Left cardiac atrium (tissue), 4 donors: ENCODE measurements around the gene NGFR. TPM values are rescaled to one million over a fixed set of nuclear protein-coding genes. Genes with fewer than 3 reads are reported as not detected.
"Not testable (repeated sequence)": the region's sequence is repeated elsewhere in the genome, so short reads cannot be mapped to it uniquely, and the experiment has no call there.

Source experiments
- ATAC-seq, 2 donors: fragments of 200-7000 bp; cut with Tn5 transposase; one replicate each; pipeline ENCODE4 v1.9.1; 2020; ENCODE audit warnings: mild to moderate bottlenecking in 2 of 2, moderate library complexity in 2 of 2
- DNase-seq: peaks from one replicate; pipeline ENCODE4 v3.0.0-alpha.2; 2020
- intact Hi-C, 2 donors: fragments of 100-400 bp; cut with DNase I; formaldehyde crosslinking; loops; one replicate each; pipeline versions ENCODE4 v1.14.1 to v1.15.1; 2022 to 2023
- total RNA-seq, 2 donors: library from RNA; stranded (reverse); fragmentation: NEBNext Ultra II Directional; extraction: Animal tissue kit (Norgen Biotek cat#: 25700); gene quantifications; one replicate each; pipeline ENCODE4 v1.2.1, GENCODE V29; 2021
- donor health status: DM: no; HTN: yes; CAD: no.
- donor health status: DM: no; HTN: yes; CAD: no; lungs with severe emphysema.
- donor health status: DM: yes; HTN: yes; CAD: no.
- donor health status: Dilated cardiomyopathy.

The NGFR gene
- total RNA-seq, 2 donors from 2014 or later, result 13.7 to 31.1 TPM

DNA sequence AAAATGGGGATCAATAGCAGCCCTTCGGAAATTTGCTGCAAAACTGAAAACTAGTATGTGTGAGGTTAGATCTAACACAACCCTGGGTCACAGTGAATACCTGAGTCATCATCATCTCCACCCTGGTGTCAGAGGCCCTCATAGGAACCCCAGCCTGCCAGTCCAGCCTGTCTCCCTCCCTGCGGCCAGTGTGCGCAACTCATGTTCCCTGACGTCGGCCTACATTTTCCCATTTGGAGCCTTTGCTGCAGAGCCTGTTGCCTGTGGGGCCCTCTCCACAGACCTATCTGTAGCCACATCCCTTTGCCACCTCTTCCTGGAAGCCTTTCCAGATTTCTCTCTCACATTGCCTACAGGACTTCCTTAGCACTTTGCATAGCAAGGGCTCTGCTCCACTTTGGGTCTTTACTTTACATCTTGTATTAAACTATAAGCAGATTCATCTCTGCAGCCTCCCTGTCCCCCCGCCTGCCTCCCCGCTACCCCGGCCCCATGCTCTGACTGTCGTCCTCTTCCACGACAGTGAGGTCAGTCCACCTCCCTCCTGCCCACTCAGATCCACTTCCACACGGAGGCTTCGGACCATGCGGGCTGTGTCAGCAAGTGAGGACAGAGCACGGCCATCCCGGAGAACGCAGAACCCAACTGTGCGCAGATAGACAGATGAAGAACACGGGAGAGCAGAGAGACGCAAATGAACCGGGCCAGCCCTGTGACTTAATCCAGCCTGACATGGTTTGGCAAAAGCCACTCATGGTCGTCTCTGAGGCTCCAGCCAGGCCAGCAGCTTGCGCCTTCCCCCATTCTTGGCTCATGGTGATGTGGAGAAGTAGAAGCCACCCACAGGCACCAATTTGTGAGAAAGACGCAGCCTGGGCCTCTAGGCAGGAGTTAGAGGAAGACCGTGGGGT lies 31.0 kb downstream of the NGFR start:
- intact Hi-C loops, result no loop called here
- ATAC-seq, result peak; percentile 78 to 82
- DNase-seq, result peak; percentile 58

DNA sequence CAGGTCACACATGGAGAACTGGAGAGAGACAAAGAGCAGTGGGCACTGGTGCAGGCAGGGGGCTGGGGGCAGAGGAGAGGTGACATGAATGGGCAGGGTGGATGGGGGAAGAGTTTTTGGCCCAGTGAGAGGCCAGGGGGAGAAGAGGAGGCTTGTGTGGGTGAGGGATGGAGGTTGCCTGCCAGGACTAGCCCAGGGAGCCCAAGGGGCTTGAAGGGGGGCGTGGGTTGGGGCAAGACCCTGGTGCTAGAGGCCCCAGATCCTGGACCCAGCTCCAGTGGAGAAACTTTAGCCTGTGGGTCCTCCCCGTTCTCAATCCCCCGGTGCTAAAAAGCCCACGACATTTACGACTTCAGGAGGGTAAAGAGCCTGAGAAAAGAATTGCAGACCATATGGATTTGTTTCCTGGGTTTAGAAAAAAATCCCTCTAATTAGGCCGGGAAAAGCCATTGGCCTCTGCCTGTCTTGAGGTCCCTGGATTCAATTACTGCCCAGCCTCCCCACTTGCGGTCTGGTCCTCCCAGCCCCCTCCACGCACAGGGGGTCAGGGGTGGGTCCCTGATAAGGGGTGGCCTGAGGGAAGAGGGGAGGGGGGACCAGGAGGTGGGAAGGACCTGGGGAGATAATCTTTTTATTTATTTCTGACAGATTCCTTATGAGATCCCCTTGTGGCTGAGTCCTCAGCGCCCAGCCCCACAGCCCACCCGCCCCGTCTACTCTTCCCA lies 33.0 kb downstream of the NGFR start:
- peak; percentile 6 for DNase-seq
- ATAC-seq, result no peak
- intact Hi-C loops, result no loop called here

DNA sequence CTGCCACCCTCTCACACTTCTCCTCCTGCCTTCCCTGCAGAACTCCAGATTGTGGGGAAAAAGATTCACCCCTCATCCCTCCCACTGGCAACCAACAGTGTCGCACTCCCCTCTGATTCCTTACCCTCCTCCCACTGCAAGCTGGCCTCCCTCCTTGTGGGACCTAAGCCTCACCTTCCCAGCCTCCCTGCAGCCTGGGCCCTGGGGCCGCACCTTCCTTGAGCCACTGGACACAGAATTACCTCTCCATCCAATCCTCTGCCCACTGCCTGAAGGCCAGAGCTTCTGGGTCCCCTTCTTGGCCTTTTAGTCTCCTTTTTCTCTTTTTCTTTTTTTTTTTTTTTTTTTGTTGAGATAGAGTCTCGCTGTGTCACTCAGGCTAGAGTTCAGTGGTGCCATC lies 33.9 kb downstream of the NGFR start:
- intact Hi-C loops, result no loop called here
- ATAC-seq, result no peak
- DNase-seq, result peak; percentile 6

DNA sequence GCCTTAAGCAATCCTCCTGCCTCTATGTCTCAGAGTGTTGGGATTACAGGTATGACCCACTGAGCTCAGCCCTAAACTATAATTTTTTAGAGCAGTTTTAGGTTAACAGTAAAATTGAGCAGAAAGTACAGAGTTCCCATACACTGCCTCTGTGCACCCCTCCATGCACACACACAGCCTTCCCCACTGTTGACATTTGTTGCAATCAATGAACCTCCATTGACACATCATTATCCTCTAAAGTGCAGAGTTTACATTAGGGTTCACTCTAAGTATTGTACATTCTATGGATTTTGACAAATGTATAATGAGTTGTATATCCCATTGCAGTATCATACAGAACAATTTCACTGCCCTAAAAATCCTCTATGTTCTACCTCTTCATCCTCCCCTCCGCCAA lies 35.0 kb downstream of the NGFR start:
- no peak for DNase-seq
- no peak for ATAC-seq
- intact Hi-C loops, result no loop called here

DNA sequence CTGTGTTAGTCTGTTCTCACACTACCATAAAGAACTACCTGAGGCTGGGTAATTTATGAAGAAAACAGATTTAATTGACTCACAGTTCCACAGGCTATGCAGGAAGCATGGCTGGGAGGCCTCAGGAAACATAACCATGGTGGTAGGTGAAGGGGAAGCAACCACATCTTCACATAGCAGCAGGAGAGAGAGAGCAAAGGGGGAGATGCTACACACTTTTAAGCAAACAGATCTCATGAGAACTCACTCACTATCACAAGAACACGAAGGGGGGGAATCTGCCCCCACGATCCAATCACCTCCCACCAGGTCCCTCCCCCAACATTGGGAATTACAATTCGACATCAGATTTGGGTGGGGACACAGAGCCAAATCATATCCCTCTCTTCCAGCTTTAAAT lies 48.8 kb downstream of the NGFR start:
- intact Hi-C loops, result no loop called here
- no peak for DNase-seq
- no peak for ATAC-seq

DNA sequence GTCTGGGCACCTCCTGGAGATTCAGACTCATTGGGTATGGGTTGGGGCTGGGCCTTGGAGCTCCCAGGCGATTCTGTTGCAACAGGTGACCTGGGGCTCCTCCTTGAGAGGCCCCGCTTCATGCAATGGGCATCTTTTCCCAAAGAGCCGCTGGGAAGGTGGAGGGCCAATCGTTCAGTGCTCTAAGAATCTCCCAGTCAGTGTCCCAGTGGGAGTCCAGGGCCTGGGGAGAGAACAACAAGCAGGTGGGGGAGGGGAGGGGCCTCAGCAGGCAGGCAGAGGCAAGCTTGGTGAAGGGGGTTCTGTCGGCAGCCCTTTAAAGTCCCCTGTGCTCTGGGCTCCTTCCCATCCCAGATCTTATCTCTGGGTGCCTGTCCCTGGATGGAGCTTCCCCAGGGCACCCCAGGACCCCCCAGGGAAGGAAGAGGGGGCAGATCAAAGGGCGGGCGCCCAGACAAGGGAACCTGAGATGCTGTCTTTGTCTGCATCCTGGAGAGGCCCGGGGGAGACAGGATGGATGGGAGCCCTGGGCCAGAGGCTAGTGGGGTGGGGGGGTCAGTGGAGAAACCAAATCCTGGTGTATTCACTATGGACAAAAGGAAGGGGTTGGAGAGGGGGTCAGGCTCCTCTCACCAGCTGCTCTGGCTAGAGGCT lies 50.0 kb downstream of the NGFR start:
- DNase-seq, result no peak
- intact Hi-C loops, result loop anchor here (5.0 kb wide), 2 partner anchors 108 to 228 kb away; no protein-coding TSS in a partner anchor
- ATAC-seq, result no peak

DNA sequence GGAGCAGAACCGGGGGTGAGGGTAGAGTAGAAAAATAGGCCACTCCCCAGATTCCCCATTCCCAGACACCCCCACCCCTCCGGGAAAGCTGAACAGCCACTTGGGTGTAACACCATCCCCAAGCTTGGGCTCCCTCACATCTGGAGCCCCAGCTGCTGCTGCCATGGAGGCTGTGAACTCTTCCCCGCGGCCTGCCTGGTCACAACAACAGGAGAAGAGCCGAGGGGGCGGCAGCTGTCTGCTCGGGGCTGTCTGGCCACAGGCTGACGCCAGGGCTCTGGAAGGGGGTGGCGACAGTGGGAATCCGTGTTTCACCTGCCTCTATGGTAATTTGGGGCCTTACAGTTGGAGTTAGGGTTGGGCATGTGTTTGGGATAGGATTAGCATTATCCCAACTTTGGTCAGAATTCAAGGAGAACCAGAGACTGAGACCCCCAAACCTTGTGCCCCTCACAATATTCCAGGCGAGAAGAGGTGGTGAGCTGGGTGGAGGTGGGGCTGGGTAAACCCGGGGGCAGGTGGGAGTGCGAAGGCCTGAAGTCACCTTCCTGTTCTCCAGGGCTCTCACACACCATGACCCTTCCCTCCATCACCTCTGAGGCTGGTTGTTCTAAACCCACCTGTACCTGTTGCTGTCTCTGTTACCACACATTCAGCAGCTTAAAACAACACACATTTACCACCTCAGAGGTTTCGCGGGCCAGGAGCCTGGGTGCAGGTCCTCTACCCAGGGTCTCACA lies 50.9 kb downstream of the NGFR start:
- intact Hi-C loops, result loop anchor here (5.0 kb wide), 2 partner anchors 109 to 229 kb away; no protein-coding TSS in a partner anchor
- no peak for DNase-seq
- no peak for ATAC-seq

DNA sequence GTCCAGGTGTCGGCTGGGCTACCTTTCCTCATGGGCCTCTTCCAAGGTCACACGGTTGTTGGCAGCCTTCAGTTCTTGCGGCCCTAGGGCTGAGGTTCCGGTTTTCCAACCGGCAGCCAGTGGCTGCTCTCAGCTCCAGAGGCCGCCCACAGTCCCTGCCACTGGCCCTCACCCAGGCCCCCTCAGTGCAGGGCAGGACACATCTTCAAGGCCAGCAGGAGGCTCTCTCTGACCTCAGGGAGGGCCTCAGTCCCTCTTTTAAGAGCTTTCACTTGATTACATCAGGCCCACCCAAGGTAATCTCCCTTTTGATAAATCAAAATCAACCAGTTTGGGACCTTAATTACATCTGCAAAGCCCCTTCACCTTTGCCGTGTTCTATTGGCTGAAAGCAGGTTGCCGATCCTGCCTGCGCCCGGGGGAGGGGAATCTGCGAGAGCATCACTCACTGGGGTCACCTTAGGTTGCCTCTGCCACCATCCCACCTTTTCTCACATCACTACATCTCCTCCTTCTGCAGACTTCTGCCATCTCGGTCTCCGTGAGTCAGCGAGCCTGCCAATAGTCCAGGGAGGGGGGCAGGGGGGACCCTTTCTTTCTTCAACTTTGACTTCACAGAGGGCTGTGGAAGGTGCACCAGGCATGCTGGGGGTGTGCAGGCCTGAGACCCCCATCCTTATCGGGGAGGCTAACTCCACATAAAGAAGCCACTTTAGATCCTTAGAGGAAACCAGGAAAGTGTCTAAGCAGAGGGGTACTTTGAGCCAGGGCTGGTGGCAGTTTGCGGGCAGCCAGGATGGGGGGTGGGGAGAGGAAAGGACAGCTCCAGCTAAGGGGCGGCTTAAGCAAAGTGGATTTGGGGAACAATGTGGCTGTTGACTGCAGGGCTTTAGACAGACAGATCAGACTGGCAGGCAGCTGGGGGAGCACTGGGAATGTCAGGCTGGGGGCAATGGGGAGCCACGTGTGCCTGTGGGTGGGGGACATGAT lies 51.7 kb downstream of the NGFR start:
- intact Hi-C loops, result loop anchor here (5.0 kb wide), 2 partner anchors 110 to 230 kb away; no protein-coding TSS in a partner anchor
- DNase-seq (no peak), ATAC-seq (no peak)

DNA sequence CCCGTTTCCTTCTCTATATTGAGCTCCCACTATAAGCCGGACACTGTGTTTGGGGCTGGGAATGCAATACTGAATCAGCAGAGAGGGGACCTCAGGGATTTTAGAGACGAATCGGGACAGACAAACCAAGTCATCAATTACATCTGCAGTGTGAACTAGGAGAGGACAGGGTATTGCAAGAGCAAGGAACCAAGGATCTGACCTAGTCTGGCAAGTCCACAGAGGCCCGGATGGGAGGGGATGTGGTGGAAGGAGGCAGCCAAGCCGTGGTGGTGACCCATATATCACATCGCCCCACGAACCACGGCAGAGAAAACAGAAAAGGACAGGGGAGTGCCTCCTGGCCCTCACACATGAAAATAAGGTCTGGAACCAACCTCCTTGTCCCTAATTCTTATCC lies 52.5 kb downstream of the NGFR start:
- DNase-seq (no peak), ATAC-seq (peak; percentile 58 to 81)
- intact Hi-C loops, result loop anchor here (5.0 kb wide), 2 partner anchors 110 to 230 kb away; no protein-coding TSS in a partner anchor

DNA sequence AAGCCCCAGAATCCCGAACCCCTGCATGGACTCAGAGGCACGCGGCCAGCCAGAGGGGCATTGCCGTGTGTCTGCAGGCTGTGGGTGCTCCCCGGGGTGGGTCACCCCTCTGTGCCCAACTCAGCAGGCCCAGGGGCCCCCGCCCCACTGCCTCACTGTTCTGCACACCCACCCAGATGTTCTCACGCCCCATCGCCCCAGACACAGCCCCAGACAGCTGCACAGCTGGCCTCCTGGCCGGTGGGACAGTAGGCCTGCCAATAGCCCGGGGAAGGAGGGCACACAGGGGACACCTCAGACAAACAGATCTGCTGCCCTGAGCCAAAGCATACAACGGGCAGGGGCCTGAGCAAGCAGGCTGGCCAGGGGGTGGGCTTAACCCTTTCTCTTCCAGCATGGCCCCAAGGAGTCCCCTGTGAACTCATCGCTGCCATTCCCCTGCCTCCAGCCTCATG lies 53.0 kb downstream of the NGFR start:
- peak; percentile 62 to 85 for ATAC-seq
- intact Hi-C loops, result loop anchor here (5.0 kb wide), 2 partner anchors 111 to 231 kb away; no protein-coding TSS in a partner anchor
- no peak for DNase-seq

DNA sequence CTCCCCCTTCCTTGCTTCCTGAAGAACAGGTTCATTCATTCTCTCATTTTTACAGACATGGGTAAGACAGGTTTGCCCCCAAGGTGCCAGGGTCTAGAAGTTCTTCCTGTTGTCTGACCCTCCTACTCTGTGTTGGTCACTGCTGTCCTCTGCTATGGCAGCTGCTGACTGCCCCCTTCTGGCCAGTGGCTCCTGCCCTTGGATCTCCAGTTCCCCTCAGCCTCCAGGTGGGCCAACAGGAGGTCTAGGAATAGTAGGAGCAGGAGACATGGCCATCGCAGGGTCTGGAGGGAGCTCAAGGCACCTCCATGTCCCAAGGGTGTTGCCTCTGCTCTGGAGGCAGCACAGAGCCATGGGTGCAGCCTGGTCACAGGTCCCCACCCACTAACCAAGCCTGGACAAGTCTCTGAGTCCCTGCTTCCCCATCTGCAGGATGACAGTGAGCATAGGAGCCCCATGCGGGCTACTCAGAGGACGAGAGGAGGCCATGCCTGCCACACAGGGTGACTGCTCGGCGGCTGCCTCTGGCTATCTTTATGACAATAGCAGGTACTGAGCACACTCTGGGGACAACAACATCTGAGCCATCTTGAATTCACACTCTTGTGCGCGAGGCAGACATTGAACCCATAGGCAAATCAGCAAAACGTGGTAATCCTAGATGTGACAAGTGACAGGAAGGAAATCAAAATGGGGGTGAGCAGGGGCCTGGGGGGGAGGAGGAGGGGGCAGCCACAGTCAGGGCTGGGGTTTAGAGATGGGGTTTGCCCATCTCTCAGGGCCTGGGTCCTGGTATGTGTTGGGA lies 53.6 kb downstream of the NGFR start:
- intact Hi-C loops, result loop anchor here (5.0 kb wide), 2 partner anchors 111 to 231 kb away; no protein-coding TSS in a partner anchor
- ATAC-seq, result peak; percentile 51 to 75
- no peak for DNase-seq

DNA sequence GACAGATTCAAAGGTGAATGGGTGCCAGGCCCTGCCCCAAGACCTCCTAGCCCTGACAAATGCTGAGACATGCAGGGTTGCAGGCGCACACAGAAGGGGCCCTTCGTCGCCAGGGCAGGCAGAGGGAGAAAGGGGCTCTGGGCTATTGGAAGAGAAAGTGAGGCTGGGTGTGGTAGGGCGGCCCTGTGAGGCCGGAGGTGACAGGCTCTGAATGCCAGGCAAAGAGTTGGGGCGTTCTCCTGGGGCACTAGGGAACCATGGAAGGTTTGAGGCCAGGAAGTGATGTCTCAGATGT lies 54.2 kb downstream of the NGFR start:
- DNase-seq (no peak), ATAC-seq (no peak)
- intact Hi-C loops, result loop anchor here (5.0 kb wide), 2 partner anchors 112 to 232 kb away; no protein-coding TSS in a partner anchor

DNA sequence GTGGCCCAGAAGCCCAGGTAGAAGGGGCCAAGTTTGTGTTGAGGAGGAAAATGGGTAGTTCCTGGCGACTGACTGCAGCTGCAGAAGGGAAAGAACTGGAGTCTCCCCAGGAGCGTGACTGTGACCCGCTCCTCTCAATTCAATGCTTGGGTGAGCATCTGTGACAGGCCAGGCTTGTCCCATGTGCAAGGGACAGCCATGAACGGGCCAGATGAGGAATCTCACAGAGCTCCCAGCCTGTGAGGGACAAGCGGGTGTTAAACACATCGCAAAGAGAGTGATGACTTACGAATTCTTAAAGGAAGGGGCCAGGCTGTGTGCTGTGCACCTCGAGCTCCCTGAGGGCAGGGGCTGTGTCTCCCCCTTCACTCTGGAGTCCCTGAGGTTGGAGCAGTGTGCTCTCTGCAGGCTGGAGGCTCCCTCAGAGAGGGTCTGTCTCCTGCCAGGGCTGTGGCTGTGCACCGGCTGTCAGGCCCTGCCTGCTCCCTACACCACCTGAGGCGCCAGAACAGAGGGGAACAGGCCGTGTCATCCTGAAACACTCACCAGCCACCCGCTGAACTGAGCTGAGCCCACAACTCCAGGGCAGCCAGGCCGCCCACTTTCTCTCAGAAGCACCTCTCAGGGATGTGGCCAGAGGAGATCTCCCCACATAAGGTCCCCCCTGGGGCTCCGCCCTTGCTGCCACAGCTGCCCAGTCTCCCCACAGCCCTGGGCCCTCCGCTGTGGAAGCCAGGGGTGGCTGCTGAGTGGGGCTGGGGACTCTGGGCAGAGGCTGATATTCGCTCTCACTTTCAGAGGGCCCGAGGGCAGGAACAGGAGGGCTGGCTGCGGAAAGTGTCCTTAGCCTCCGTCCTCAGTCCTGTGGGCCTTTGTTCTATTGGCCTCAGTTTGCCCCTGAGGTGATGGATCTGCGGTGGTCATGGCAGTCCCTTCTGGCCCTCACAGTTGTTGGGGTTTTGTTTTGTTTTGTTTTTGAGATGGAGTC lies 54.9 kb downstream of the NGFR start:
- no peak for ATAC-seq
- intact Hi-C loops, result loop anchor here (5.0 to 10.0 kb wide), 4 partner anchors 113 to 235 kb away; no protein-coding TSS in a partner anchor
- DNase-seq, result no peak

DNA sequence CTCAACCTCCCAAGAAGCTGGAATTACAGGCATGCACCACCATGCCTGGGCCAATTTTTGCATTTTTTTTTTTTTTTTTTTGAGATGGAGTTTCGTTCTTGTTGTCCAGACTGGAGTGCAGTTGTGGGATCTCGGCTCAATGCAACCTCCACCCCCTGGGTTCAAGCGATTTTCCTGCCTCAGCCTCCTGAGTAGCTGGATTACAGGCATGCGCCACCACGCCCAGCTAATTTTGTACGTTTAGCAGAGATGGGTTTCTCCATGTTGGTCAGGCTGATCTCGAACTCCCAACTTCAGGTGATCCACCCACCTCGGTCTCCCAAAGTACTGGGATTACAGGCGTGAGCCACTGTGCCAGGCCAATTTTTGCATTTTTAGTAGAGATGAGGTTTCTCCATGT lies 55.7 kb downstream of the NGFR start:
- intact Hi-C loops, result loop anchor here (10.0 kb wide), 2 partner anchors 146 to 236 kb away; no protein-coding TSS in a partner anchor
- not testable (repeated sequence) for DNase-seq, ATAC-seq
